ENCODE data around the gene ITGA11. TPM values are rescaled to one million over a fixed set of nuclear protein-coding genes. Genes with fewer than 3 reads are reported as not detected.

Gene ITGA11
- total RNA-seq, 1 experiment from 2014 or later, result 0.70 TPM

- Histone ChIP-seq H3K4me1 (replicated peaks; ENCODE audit: insufficient read depth) (peaks cover 56% of the 10 kb centered on the region), H3K4me2 (peak overlapping the region; percentile 100), H2AFZ (no peak overlapping the region), H3K79me2 (ENCODE audit: low read depth) (peaks cover 82% of the 10 kb centered on the region), H3K27ac (no peak overlapping the region), H3F3A (ENCODE audit: insufficient read depth, low read depth) (peaks cover 6% of the 10 kb centered on the region; the same call in 1 of the 2 replicates), H3K9me2 (ENCODE audit: insufficient read depth) (no peaks in the 10 kb centered on the region), H3K27me3 (ENCODE audit: insufficient read depth, low read depth) (no peaks in the 10 kb centered on the region), H3K4me3 (peak overlapping the region; percentile 97), H4K20me1 (ENCODE audit: insufficient read depth) (peaks cover 32% of the 10 kb centered on the region), H3K9me3 (ENCODE audit: insufficient read depth, low read depth) (no peaks in the 10 kb centered on the region), H3K36me3 (ENCODE audit: low read depth) (peaks cover 9% of the 10 kb centered on the region; the same call in 1 of the 2 replicates)
- POLR2A ChIA-PET (ENCODE audit: unreplicated experiment), result no interaction called here
- no peak for DNase-seq
- intact Hi-C loops (cut with micrococcal nuclease; ENCODE audit: unreplicated experiment), result loop anchor here (2.0 kb wide), 2 partner anchors 27 to 51 kb away; partner anchors contain the start of gene CLN6
- no TSS peak for BruUV-seq (replicated peaks)
- CTCF ChIA-PET, result interaction anchor here (0.6 to 1.0 kb wide), 2 partner anchors 27 to 104 kb away, joined by 3 to 7 read pairs; no protein-coding TSS in a partner anchor
- no peak for TF ChIP-seq CTCF (conservative IDR thresholded peaks at IDR 0.05)
- no peak for TF ChIP-seq EZH2 (IDR thresholded peaks at IDR 0.05; ENCODE audit: low read depth)
Observed at GRCh38 chr15:68279779-68280753, 151.9 kb downstream of the ITGA11 start.

- POLR2A ChIA-PET (ENCODE audit: unreplicated experiment), result no interaction called here
- peak in 1 of 2 experiments; percentile 10 for DNase-seq
- no peaks in the 10 kb centered on the region for H3K9me3 ChIP-seq (ENCODE audit: insufficient read depth, low read depth)
- no peak for TF ChIP-seq CTCF (conservative IDR thresholded peaks at IDR 0.05)
- TF ChIP-seq EZH2 (IDR thresholded peaks at IDR 0.05; ENCODE audit: low read depth), result no peak
- H3K36me3 ChIP-seq (ENCODE audit: low read depth), result peaks cover 6% of the 10 kb centered on the region; the same call in 1 of the 2 replicates
- no peaks in the 10 kb centered on the region for H3K9me2 ChIP-seq (ENCODE audit: insufficient read depth)
- intact Hi-C loops (cut with micrococcal nuclease; ENCODE audit: unreplicated experiment), result loop anchor here (2.0 kb wide), 2 partner anchors 26 to 50 kb away; partner anchors contain the start of gene CLN6
- TSS peak; percentile 37 for BruUV-seq (replicated peaks)
- peak overlapping the region; percentile 98 for H2AFZ ChIP-seq
- H3K4me1 ChIP-seq (replicated peaks; ENCODE audit: insufficient read depth), result peaks cover 68% of the 10 kb centered on the region
- CTCF ChIA-PET, result interaction anchor here (1.0 kb wide), 1 partner anchor 26 kb away, joined by 3 read pairs; no protein-coding TSS in a partner anchor
- peaks cover 29% of the 10 kb centered on the region for H4K20me1 ChIP-seq (ENCODE audit: insufficient read depth)
- H3K4me2 ChIP-seq, result peak overlapping the region; percentile 100
- peaks cover 74% of the 10 kb centered on the region for H3K79me2 ChIP-seq (ENCODE audit: low read depth)
- peak overlapping the region; percentile 97 for H3K4me3 ChIP-seq
- H3K27me3 ChIP-seq (ENCODE audit: insufficient read depth, low read depth), result no peaks in the 10 kb centered on the region
- H3F3A ChIP-seq (ENCODE audit: insufficient read depth, low read depth), result peaks cover 15% of the 10 kb centered on the region
- peak overlapping the region; percentile 97 for H3K27ac ChIP-seq
Observed at GRCh38 chr15:68278595-68279405, 153.2 kb downstream of the ITGA11 start.

- DNase-seq, result peak in 1 of 2 experiments; percentile 44
- TF ChIP-seq EZH2 (IDR thresholded peaks at IDR 0.05; ENCODE audit: low read depth) (no peak), CTCF (conservative IDR thresholded peaks at IDR 0.05) (no peak; the same call in 1 of the 2 replicates)
- Histone ChIP-seq H4K20me1 (ENCODE audit: insufficient read depth) (peaks cover 26% of the 10 kb centered on the region), H3K9me3 (ENCODE audit: insufficient read depth, low read depth) (no peaks in the 10 kb centered on the region), H3K4me2 (peak overlapping the region; percentile 100), H2AFZ (peak overlapping the region; percentile 98), H3K9me2 (ENCODE audit: insufficient read depth) (no peaks in the 10 kb centered on the region), H3F3A (ENCODE audit: insufficient read depth, low read depth) (peaks cover 16% of the 10 kb centered on the region), H3K4me1 (replicated peaks; ENCODE audit: insufficient read depth) (peaks cover 74% of the 10 kb centered on the region), H3K4me3 (peak overlapping the region; percentile 97), H3K36me3 (ENCODE audit: low read depth) (peaks cover 6% of the 10 kb centered on the region; the same call in 1 of the 2 replicates), H3K79me2 (ENCODE audit: low read depth) (peaks cover 70% of the 10 kb centered on the region), H3K27me3 (ENCODE audit: insufficient read depth, low read depth) (no peaks in the 10 kb centered on the region), H3K27ac (peak overlapping the region; percentile 97)
- ChIA-PET CTCF (interaction anchor here (1.6 kb wide), 1 partner anchor 25 kb away, joined by 6 read pairs; no protein-coding TSS in a partner anchor), POLR2A (ENCODE audit: unreplicated experiment) (no interaction called here)
- intact Hi-C loops (cut with micrococcal nuclease; ENCODE audit: unreplicated experiment), result loop anchor here (2.0 kb wide), 2 partner anchors 25 to 49 kb away; partner anchors contain the start of gene CLN6
- BruUV-seq (replicated peaks), result no TSS peak
Observed at GRCh38 chr15:68278345-68278594, 153.7 kb downstream of the ITGA11 start.

Measured in PC-9 (cell line).